Activated CD4-positive, alpha-beta T cell treated with anti-CD3 and anti-CD28 coated beads for 1 hour (primary cell): ENCODE measurements around the gene FBXW12.

Source experiments
- DNase-seq: peaks from one replicate; pipeline ENCODE4 v3.0.0-alpha.2; 2020

FBXW12 gene

GRCh38 chr3:48423241-48423882 lies 51.3 kb downstream of the FBXW12 start:
- DNase-seq = no peak

- DNase-seq = no peak
These were observed 52.1 kb downstream of the FBXW12 start for GRCh38 chr3:48423883-48424695.

- no peak for DNase-seq
These were observed 53.3 kb downstream of the FBXW12 start for GRCh38 chr3:48425281-48425812.

GRCh38 chr3:48426401-48426909 lies 54.4 kb downstream of the FBXW12 start:
- no peak for DNase-seq

- no peak for DNase-seq
These were observed 55.1 kb downstream of the FBXW12 start for GRCh38 chr3:48426944-48427629.

GRCh38 chr3:48427630-48427962 lies 55.6 kb downstream of the FBXW12 start:
- no peak for DNase-seq

GRCh38 chr3:48428088-48428571 lies 56.1 kb downstream of the FBXW12 start:
- DNase-seq = no peak

- no peak for DNase-seq
These were observed 56.7 kb downstream of the FBXW12 start for GRCh38 chr3:48428572-48429316.

- DNase-seq = peak; percentile 58
These were observed 57.4 kb downstream of the FBXW12 start for GRCh38 chr3:48429317-48429959.

- no peak for DNase-seq
These were observed 58.1 kb downstream of the FBXW12 start, which contains the start of gene PLXNB1 for GRCh38 chr3:48429960-48430707. TSS of gene PLXNB1 (minus strand) at chr3:48430086. CDS start at chr3:48424611, 5,475 bp downstream.

GRCh38 chr3:48430708-48431101 lies 58.7 kb downstream of the FBXW12 start:
- no peak for DNase-seq

GRCh38 chr3:48431224-48432029 lies 59.4 kb downstream of the FBXW12 start:
- DNase-seq = no peak

GRCh38 chr3:48432411-48433371 lies 60.7 kb downstream of the FBXW12 start:
- no peak for DNase-seq

- DNase-seq = no peak
These were observed 61.6 kb downstream of the FBXW12 start for GRCh38 chr3:48433472-48434118.

- no peak for DNase-seq
These were observed 62.7 kb downstream of the FBXW12 start for GRCh38 chr3:48434591-48435222.

GRCh38 chr3:48435223-48435595 lies 63.2 kb downstream of the FBXW12 start:
- no peak for DNase-seq

- DNase-seq = peak; percentile 79
These were observed 63.9 kb downstream of the FBXW12 start for GRCh38 chr3:48435774-48436476.

- no peak for DNase-seq
These were observed 64.4 kb downstream of the FBXW12 start for GRCh38 chr3:48436477-48436787.
